Subcutaneous adipose tissue (tissue), 4 donors: ENCODE data around the gene H19. TPM values are rescaled to one million over a fixed set of nuclear protein-coding genes. Genes with fewer than 3 reads are reported as not detected.

Experiments used
- total RNA-seq, 4 donors: library from RNA; depleted of rRNA; stranded (reverse); fragments of >200 nt; gene quantifications; one replicate each; pipeline ENCODE4 v1.1.0, GENCODE V29; 2016
- TF ChIP-seq, protein P1 (sequence below): fragments of 450-650 bp; IDR thresholded peaks from one replicate; pipeline ENCODE4 v1.5.1; 2016; ENCODE audit warnings: low read depth, mild to moderate bottlenecking, control low read depth, antibody characterized with exemption, moderate library complexity

The H19 gene
- 100 to 1,000 TPM in 3 of 4 donors, 10 to 100 TPM in 1; 47.1 to 338 (median 137) TPM for total RNA-seq

DNA sequence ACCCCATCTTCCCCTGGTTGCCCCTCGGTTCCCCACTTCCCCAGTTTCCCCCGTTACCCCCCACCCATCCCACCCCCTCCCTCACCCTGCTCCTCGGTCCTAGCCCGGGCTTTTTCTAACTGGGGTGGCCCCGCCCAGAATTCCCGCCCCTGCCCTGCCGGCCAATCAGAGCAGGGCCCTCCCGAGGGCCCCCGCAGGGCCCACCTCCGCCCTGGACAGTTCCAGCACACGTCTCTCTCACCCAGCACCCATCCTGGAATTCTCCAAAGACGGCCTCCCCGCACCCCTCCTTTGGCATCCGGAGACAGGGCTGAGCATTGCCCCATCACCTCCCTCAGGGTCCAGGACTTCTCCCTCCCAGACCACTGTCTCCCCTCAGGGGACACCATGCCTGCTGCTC, at the start of gene H19:
Gene H19 (minus strand): TSS at position 88 of the 400 bp plus-strand sequence.
- TF ChIP-seq, protein P1, sequence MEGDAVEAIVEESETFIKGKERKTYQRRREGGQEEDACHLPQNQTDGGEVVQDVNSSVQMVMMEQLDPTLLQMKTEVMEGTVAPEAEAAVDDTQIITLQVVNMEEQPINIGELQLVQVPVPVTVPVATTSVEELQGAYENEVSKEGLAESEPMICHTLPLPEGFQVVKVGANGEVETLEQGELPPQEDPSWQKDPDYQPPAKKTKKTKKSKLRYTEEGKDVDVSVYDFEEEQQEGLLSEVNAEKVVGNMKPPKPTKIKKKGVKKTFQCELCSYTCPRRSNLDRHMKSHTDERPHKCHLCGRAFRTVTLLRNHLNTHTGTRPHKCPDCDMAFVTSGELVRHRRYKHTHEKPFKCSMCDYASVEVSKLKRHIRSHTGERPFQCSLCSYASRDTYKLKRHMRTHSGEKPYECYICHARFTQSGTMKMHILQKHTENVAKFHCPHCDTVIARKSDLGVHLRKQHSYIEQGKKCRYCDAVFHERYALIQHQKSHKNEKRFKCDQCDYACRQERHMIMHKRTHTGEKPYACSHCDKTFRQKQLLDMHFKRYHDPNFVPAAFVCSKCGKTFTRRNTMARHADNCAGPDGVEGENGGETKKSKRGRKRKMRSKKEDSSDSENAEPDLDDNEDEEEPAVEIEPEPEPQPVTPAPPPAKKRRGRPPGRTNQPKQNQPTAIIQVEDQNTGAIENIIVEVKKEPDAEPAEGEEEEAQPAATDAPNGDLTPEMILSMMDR: no peak

DNA sequence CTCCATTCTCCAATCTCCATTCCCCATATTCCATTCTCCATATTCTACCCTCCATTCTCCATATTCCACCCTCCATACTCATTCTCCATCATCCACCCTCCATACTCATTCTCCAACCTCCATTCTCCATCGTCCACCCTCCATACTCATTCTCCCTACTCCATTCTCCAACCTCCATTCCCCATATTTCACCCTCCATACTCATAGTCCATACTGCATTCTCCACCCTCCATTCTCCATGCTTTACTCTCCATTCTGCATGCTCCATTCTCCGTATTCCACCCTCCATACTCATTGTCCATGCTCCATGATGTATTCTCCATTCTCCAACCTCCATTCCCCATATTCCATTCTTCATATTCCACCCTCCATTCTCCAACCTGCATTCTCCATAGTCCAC, 44.3 kb upstream of the H19 start:
- TF ChIP-seq, protein P1: no peak

DNA sequence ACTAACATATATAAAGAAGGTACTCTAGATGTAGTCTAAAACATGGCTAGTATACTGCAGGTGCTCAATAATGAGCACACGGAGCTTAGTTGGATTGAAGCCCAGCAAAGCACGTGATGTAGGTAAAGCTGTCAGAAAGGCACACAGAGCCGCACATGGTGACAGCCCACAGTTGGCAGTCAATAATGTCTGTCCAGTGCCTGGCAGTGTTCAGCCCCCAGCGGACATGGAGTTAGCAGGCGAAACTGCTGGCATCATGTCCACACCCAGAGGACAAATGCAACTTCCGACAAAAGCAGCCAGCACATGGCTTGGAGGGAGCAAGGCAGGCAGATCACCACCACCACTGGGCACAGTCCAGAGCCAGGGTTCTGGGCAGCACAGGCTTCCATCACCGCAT, 43.5 kb upstream of the H19 start:
- TF ChIP-seq, protein P1: no peak

DNA sequence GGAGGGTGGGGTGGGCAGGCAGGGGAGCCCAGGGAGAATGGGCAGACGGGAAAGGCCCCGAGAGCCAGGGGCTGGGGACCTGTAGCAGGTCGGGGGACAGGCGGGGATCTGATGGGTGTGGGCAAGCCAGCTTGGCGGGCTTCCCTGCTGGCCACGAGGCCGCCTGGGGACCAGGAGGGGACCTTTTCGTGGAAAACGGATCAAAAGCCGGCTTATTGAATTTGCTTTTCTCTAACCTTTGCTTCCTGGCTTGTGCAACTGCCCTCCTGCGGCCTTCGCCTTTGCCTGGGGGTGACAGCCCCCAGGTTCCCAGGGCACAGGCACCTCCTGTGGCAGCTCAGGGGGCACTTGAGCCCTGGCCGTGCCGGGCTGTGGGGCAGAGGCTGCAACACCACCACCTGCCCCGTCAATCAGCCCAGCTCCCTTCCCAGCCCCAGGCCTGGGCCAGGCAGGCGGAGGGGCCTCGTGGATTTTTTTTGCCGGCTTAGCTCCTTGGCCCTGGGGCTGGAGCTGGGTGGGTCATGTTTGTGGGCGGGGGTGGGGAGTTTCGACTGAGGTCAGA, 41.6 kb upstream of the H19 start:
- TF ChIP-seq, protein P1: no peak

DNA sequence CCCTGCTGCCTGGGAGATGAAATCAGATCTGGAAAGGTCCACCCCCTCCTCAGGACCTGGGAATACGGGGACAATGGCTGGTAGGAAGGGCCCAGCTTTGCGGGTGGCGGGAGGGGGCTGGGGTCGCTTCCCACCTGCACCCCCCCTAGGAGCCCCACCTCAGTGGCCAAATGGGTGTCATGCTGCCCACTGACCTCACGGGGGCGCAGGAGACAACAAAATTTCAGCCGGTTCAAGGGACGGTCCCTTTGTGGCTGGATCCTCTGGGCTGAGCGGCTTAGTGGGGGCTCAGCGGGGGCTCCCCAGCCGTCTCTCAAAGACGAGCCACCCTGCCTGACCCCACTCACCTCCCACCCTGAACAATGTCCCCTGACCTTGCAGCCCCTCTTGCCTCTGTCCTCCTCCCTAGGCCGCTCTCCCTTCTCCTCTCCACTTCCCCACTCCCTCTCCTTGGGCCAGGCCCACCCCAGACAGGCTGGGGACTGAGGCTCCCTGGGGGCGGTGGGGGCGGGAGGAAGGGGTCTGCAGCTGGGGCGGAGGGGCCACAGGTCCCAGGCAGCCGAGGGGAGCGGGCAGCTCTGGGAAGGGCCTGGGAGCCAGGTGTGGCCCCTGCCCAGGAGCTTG, 39.3 kb upstream of the H19 start:
- TF ChIP-seq, protein P1: no peak

DNA sequence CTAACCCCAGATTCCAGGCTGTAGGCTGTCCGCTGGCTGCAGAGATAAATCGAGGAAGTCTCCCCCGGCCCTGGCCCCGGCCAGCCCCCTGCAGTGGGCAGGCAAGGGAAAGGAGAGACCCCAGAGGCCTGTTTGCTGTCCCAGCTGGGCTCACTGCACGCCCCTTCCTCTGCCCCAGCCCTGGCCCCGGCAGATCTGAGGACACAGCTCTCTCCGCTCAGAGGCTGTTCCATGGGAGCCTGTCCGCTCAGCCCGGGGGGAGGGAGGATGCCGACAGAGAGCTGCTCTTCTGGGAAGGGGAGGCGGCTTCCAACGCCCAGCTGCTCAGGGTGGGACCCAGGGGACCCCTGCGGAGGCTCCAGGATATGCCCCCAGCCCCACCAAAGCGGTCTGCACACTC, 37.7 kb upstream of the H19 start:
- TF ChIP-seq, protein P1: no peak

DNA sequence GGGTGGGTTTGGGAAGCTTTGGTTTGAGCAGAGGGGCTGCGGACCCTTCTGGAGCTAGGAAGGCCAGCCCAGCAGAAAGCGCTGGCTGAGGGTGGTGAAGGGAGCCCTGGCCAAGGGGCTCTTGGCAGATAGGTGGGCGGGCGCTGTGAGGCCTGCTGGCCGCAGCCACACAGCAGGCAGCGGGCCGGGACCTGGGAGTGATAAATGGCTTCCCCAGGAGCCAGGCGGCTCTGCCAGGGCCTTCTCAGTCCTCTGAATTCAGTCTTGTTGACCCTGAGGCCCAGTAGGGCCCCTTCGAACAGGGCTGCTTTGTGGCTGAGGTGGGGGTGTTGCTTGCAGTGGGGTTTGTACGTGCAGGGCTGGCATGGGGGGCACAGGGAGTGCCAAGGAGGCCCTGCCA, 33.4 kb upstream of the H19 start:
- TF ChIP-seq, protein P1: no peak
